ENCODE data around the gene PABPN1.
"Not testable (repeated sequence)": the region's sequence is repeated elsewhere in the genome, so short reads cannot be mapped to it uniquely, and the experiment has no call there.

The PABPN1 gene

GRCh38 chr14:23301288-23301968, 19.8 kb upstream of the PABPN1 start:
- in situ Hi-C loops (cut with MboI; ENCODE audit: low sequenced_read_pairs): no loop called here

DNA sequence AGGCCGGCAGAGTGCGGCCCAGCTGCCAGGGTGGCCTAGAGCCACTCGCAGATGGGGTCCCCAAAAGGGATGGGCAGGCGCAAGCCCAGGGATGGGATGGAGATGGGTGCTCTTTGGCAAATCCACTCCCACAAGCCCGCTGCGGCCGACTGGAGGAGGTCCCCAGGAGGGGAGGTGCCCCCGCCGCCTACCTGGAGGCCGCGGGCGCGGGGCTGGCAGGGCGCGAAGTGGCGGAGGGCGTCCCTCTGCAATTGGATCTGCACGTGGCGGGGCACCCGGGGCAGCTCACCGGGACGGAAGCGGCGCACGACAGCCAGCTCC, 19.3 kb upstream of the PABPN1 start:
- in situ Hi-C loops (cut with MboI; ENCODE audit: low sequenced_read_pairs): no loop called here

DNA sequence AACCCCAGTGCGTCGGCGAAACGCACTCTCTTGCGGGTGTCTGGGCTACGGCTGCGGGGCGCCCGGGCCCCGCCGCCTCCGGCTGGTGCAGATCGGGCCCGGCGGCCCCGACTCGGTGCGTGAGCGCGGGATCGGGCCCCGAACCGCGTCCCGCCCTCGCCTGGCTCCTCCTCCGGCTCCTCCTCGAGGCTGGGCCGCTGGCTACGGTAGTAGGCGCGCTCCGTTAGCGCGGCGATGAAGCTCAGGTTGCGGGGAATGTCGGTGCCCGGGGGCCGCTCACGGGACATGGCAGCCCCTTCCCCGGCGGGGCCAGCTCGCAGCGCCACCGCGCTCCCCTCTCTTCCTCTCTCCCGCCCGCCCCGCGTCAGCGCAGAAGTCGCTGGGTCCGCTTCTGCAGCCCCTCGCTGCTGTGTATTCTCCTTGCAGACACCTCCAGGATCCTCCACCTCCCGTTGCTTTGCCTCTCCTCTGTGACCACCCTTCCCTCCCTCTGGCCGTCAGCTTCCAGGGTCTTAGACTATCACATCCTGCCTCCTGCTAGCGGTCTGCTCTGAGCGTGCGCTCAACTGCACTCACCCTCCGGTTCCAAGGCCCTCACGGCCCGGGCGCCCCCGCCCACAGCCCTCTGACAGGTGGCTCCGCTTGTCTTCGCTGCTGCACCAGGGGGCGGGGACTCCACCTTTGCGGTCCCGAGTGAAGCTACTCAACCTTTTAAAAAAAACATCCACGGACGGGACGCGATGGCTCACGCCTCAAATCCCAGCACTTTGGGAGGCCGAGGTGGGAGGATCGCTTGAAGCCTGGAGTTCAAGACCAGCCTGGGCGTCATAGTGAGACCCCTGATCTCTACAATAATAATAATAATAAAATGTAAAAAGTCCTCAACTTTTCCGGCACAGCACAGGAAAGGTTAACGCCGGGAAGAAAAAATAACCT, 18.7 kb upstream of the PABPN1 start, which contains the start of gene PPP1R3E:
TSS of gene PPP1R3E (minus strand) at position 570 of the 936 bp plus-strand sequence. CDS start at position 287, 283 bp downstream.
- in situ Hi-C loops (cut with MboI; ENCODE audit: low sequenced_read_pairs): no loop called here

DNA sequence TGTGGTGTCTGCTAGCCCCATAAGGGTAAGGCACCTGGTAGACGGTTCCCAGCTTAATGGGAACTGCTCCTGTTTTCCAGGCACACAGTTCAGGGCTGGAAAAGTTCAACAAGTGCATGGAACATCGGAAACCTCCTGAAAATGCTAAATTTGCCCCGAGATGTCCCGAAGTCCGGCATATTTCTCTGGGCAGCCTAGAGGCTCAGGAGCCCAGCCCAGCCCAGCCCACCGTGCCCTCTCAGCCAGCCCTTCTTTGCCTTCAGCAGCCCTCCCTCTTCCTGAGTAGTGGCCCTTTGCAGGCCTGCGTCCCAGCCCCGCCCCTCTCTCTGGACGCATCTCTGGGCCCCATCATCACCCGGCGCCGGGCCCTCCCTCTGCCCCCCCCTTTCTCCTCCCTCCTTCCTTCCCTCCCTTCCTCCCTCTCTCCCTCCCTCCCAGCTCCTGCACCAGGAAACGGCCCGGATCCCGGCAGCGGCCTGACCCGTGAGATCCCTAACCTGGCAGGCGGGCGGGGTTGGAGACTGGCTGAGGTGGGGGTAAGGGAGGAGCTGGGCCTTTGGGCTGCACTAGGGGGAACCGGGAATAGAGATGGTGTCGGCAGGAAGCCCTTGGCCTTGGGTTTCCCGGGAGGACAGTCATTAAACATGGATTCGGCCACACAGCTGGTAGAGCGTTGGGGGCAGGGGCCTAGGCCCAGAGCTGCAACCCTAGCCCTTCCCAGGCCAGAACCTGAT, 14.7 kb upstream of the PABPN1 start, which contains the start of gene BCL2L2:
TSS of gene BCL2L2 (plus strand) at position 422 of the 734 bp plus-strand sequence. CDS start 935 bp downstream, outside the sequence.
- in situ Hi-C loops (cut with MboI; ENCODE audit: low sequenced_read_pairs): no loop called here

DNA sequence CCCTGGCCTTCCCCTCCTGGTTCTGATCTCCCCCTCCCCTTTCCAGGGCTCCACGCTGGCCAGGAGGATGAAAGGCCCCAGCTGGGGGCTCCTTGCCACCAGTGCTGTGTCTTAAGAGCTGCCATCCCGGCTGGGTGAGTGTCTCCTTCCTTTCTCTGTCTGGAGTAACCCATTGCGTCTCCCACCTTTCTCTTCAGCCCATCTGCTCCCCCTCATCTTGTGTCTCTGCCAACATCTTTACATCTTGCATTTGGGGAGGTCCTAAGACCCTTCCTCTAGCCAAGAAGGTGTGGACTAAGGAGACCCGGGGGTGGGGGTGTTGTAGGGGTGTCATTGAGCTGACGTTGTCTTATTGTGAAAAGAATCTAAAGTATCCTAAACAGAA, 14.1 kb upstream of the PABPN1 start:
- in situ Hi-C loops (cut with MboI; ENCODE audit: low sequenced_read_pairs): no loop called here

- in situ Hi-C loops (cut with MboI; ENCODE audit: low sequenced_read_pairs): no loop called here
Measured at GRCh38 chr14:23307687-23308644, 13.3 kb upstream of the PABPN1 start.

- in situ Hi-C loops (cut with MboI; ENCODE audit: low sequenced_read_pairs): no loop called here
Measured at GRCh38 chr14:23308721-23309445, 12.4 kb upstream of the PABPN1 start.

GRCh38 chr14:23310546-23310945, 10.7 kb upstream of the PABPN1 start:
- in situ Hi-C loops (cut with MboI; ENCODE audit: low sequenced_read_pairs): no loop called here

DNA sequence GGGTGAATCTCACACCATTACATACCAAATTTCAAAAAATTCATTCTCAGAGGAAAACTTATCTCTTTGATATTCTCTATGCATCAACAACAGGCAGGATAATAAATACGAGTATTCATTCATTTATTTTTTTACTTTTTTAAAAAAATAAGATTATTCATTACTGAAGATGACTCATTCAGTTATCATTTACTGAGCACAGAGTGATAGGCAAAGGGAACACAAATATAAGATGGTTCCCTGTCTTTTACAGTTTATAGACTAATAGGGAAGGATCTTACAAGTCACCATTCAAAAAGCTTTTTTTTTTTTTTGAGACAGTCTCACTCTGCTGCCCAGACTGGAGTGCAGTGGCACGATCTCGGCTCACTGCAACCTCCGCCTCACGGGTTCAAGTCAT, 5.0 kb upstream of the PABPN1 start:
- in situ Hi-C loops (cut with MboI; ENCODE audit: low sequenced_read_pairs): no loop called here

DNA sequence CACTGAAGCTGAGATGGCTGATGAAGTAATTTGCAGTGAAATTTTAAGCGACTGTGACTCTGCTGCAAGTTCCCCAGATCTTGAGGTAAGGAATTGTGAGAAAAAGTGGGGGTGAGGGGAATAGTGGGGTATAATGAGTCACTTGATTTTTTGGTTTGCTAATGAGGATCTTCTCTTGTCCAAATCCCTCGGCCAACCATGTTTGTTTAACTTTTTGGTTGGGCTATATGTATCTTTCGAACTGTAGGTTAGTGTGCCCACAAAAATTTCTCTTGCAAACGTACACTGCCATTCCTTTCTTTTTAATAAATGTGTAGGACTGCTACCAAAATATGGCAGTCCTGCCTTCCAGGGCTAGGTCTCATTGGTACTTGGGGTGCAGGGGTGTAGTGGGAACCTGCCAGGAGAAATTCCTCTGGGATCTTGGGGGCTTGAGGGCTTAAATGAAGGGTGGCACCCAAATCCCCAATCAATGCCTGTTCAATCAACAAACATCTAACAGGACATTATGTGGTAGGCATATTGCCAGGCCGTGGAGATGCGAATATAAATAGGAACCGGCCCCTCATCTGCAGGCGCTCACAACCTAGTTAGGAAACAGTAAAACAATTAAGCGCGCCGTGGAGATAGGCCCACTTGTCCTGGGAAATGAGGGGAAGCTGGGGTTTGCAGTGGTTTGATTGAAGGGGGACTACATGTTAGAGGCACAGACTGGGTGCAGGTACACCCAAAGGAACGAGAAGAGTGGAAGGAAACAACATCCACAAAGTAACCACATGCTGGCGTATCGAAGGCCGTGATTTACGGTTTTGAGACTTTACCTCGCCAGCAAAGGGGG, 1.3 kb upstream of the PABPN1 start:
- in situ Hi-C loops (cut with MboI; ENCODE audit: low sequenced_read_pairs): no loop called here

DNA sequence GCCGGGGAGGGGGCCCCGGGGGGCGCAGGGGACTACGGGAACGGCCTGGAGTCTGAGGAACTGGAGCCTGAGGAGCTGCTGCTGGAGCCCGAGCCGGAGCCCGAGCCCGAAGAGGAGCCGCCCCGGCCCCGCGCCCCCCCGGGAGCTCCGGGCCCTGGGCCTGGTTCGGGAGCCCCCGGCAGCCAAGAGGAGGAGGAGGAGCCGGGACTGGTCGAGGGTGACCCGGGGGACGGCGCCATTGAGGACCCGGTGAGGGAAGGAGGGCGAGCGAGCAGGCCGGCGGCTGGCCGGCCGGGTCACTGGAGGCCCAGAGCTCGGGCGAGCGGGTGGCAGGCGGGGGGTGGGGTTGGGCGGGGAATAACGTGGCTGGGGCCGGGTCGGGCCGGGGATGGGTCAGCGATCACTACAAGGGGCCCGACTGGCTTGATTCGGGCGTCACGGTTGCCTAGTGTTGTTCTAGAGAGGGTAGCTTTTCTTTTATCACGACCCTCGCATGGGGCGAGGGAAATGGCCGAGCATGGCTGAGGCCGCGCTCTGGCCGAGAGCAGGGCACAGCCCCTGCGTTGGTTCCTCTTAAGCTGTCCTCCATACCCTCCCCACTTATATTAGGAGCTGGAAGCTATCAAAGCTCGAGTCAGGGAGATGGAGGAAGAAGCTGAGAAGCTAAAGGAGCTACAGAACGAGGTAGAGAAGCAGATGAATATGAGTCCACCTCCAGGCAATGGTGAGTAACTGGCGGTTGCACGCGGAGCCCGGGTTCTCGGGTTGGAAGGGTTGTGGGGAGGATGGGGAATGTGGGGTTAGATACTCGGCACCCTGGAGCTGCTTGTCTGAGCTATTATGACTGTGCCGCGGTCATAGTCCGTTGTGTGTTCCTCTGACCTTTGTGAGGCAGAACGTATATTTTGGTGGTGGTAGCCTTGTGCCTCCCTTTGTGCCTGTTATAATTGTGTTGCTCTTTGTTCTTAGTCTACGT, 603 bp downstream of the PABPN1 start:
- in situ Hi-C loops (cut with MboI; ENCODE audit: low sequenced_read_pairs): no loop called here

DNA sequence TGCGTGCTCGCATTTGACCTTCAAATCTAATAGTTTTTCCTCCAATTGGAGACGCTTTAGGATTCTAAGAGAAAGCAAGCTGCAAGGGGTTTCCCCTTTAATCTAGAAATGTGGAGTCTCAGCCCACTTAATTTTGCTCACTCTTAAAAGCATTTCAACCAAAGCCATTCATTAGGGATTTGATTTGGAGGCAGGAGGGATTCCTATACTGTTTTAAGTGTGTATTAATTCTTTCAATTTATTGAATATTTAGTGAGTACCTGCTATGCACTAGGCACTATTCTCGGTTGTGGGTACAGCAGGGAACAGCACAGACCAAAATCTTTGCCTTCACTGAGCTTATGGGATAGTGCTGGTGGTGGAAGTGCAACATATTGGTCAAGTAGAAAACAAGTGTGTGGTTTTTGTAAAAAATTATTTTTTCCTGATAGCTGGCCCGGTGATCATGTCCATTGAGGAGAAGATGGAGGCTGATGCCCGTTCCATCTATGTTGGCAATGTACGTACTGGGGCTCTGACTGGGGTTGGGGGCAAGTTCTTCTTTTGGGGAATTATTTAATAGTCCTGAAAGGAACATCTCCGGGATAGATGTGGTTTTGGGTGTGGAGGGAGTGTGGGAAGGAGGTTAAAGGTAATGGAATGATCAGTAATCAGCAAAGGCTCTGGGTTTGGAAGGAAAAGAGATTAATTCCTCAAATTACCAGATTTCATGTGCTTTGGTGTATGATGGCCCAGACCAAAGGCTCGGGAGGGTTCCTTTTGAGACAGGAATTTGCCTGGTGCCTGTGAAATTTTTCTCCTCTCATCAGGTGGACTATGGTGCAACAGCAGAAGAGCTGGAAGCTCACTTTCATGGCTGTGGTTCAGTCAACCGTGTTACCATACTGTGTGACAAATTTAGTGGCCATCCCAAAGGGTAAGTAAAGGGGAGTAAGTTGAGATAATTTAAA, 1.6 kb downstream of the PABPN1 start:
- in situ Hi-C loops (cut with MboI; ENCODE audit: low sequenced_read_pairs): no loop called here

DNA sequence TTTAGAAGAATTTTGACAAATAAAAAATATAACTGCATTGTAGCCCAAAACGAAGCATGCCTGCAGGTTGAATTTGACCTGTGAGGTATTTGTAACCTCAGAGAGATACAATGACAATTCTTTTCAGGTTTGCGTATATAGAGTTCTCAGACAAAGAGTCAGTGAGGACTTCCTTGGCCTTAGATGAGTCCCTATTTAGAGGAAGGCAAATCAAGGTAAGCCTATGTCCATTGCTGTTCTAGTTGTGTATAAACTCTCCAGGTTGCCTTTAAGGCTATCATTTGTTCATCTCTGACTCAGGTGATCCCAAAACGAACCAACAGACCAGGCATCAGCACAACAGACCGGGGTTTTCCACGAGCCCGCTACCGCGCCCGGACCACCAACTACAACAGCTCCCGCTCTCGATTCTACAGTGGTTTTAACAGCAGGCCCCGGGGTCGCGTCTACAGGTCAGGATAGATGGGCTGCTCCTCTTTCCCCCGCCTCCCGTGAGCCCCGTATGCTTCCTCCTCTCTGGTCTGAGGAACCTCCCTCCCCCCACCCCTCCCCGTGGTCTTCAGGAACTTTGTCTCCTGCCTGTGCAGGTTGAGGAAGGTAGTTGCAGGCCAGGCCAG, 2.7 kb downstream of the PABPN1 start:
- in situ Hi-C loops (cut with MboI; ENCODE audit: low sequenced_read_pairs): no loop called here

DNA sequence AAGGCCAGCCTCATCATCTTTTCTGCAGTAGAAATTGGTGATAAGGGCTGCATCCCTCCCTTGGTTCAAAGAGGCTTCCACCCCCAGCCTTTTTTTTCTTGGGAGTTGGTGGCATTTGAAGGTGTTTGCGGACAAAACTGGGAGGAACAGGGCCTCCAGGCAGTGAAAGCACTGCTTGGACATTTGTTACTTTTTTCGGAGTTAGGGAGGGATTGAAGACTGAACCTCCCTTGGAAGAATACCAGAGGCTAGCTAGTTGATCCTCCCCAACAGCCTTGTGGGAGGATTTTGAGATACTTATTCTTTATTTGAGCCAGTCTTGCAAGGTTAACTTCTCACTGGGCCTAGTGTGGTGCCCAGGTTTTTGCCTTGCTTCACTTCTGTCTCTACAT, 3.2 kb downstream of the PABPN1 start:
- in situ Hi-C loops (cut with MboI; ENCODE audit: low sequenced_read_pairs): no loop called here

- in situ Hi-C loops (cut with MboI; ENCODE audit: low sequenced_read_pairs): no loop called here
Measured at GRCh38 chr14:23324993-23325392, 3.7 kb downstream of the PABPN1 start.

DNA sequence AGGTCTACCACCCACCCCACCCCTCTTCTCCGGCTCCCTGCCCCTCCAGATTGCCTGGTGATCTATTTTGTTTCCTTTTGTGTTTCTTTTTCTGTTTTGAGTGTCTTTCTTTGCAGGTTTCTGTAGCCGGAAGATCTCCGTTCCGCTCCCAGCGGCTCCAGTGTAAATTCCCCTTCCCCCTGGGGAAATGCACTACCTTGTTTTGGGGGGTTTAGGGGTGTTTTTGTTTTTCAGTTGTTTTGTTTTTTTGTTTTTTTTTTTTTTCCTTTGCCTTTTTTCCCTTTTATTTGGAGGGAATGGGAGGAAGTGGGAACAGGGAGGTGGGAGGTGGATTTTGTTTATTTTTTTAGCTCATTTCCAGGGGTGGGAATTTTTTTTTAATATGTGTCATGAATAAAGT, 4.5 kb downstream of the PABPN1 start:
- in situ Hi-C loops (cut with MboI; ENCODE audit: low sequenced_read_pairs): not testable (repeated sequence)
